ENCODE results near the gene HCCS.
"Not testable (repeated sequence)": the region's sequence is repeated elsewhere in the genome, so short reads cannot be mapped to it uniquely, and the experiment has no call there.

The HCCS gene

GRCh38 chrX:11123087-11123486, 12.0 kb downstream of the HCCS start:
- not testable (repeated sequence) for DNase-seq (ENCODE audit: low spot score)

DNA sequence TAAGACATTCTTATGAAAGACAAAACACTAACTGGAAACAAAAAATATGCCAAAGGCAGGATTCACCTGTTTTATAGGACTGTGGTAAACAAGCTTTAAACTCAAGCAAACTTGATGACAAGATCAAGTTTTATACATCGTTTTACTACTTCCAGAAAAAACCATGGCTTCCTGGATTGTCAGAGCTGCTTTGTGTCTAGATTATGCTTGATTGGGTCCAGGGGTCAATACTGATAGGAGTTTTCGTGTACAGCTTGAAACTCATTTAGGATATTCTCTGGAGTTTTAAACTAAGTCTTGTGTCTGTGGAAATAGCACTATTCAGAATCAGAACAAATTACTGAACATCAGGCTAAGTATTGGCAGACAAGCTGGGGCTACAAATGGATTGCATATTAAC, 13.0 kb downstream of the HCCS start:
- no peak for DNase-seq (ENCODE audit: low spot score)

DNA sequence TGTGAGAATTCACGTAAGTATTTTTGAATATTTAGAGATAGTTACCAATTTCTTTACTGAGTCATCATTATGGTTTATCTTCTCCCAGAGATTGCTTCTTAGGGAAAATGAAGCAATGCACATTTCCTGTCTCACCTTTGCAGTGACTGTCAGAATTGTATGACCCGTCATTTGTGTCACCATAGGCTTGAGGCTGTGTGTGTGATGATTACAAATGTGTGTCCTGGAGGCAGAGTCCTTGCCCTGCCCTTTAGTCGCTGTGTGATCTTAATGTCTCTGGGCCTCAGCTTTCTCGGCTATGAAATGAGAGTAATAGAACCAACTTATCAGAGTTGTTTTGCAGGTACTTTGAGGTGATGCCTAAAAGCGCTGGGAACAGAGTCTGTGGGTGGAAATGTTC, 13.9 kb downstream of the HCCS start:
- no peak for DNase-seq (ENCODE audit: low spot score)

GRCh38 chrX:11129534-11130105, 18.5 kb downstream of the HCCS start:
- no peak for DNase-seq (ENCODE audit: low spot score)

DNA sequence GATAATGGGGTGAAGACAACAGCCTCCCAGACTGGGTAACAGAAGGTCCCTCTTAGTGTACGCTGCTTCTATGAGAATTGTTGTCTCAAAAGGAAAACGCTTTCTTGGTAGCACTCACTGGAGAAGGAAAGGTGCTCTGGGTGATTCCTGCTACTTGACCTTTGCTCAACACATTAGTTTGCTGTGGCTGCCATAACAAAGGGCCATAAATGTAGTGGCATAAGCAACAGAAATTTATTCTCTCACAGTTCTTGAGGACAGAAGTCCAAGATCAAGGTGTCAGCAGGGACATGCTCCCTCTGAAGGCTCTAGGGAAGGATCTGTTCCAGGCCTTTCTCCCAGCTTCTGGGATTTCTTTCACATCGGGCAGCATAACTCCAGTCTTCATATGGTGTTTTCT, 19.0 kb downstream of the HCCS start:
- no peak for DNase-seq (ENCODE audit: low spot score)

GRCh38 chrX:11131146-11131545, 20.0 kb downstream of the HCCS start:
- no peak for DNase-seq (ENCODE audit: low spot score)

- no peak for DNase-seq (ENCODE audit: low spot score)
These were observed 24.5 kb downstream of the HCCS start for GRCh38 chrX:11135564-11136185.

- peak; percentile 7 for DNase-seq (ENCODE audit: low spot score)
These were observed 26.5 kb downstream of the HCCS start for GRCh38 chrX:11137543-11138139.

GRCh38 chrX:11138498-11139390, 27.6 kb downstream of the HCCS start:
- no peak for DNase-seq (ENCODE audit: low spot score)

GRCh38 chrX:11143931-11144678, 33.0 kb downstream of the HCCS start:
- DNase-seq (ENCODE audit: low spot score): peak; percentile 28

- DNase-seq (ENCODE audit: low spot score): no peak
These were observed 35.3 kb downstream of the HCCS start for GRCh38 chrX:11146411-11146810.

DNA sequence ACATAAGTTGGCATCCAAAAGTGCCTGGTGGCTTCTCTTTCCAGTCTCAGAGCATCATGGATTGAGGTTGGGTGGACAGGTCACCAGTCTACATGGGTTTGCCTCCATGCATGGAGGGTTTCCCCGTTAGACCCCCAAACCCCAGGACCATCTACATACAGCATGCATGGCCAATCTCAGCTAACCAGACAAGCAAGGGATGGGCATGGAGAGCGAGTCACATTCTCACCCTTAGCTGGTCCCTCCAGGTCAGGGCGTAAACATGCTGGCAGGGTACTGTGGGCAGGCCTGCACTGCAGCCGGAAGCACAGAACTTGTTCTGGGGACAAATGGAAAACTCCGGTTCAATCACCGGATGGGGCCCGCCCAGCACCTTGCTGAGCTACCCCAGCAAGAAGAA, 37.3 kb downstream of the HCCS start:
- no peak for DNase-seq (ENCODE audit: low spot score)

GRCh38 chrX:11151799-11152559, 40.8 kb downstream of the HCCS start:
- DNase-seq (ENCODE audit: low spot score): no peak

DNA sequence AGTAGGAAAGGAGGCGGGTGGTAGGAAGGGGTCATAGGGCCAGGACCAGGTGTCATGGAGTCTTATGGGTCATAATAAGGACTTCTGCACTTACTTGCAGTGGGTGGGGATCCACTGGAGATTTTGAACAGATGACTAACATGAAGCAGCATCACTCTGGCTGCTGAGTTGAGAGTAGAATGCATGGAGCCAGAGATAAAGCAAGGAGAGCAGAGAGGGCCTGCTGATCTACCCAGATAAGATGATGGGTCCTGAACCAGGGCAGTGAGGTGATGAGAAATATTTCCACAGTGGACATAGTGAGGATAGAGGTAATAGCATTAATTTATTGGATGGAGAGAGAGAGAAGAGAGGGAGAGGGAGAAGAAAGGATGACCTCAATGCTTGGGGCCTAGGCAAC, 48.0 kb downstream of the HCCS start:
- no peak for DNase-seq (ENCODE audit: low spot score)

- DNase-seq (ENCODE audit: low spot score): no peak
These were observed 53.3 kb downstream of the HCCS start for GRCh38 chrX:11164433-11164832.

GRCh38 chrX:11171956-11172355, 60.8 kb downstream of the HCCS start:
- no peak for DNase-seq (ENCODE audit: low spot score)

GRCh38 chrX:11172415-11172814, 61.3 kb downstream of the HCCS start:
- DNase-seq (ENCODE audit: low spot score): no peak
